OCI-LY1 (cell line): Measurements from ENCODE around the gene SLC45A1.

Experiments used
- H2AFZ ChIP-seq: fragments of 200-600 bp; sonication (generic), shearing (Covaris generic); 2 replicates; pipeline ENCODE4 v1.6.0; 2014; ENCODE audit warnings: antibody characterized with exemption, mild to moderate bottlenecking, low read length
- H3F3A ChIP-seq: fragments of 200-600 bp; sonication (generic), shearing (Covaris generic); 2 replicates; pipeline ENCODE4 v1.6.0; 2014; ENCODE audit warnings: mild to moderate bottlenecking, antibody characterized with exemption, low read length, moderate library complexity; ENCODE audit not compliant: insufficient read depth
- H3K27ac ChIP-seq: fragments of 200-600 bp; sonication (generic); 2 replicates; pipeline ENCODE4 v1.5.1; 2014; ENCODE audit warnings: low read length, mixed run types, mild to moderate bottlenecking, low read depth; ENCODE audit not compliant: poor library complexity, severe bottlenecking
- H3K27me3 ChIP-seq: fragments of 200-600 bp; sonication (generic); 2 replicates; pipeline ENCODE4 v1.6.0; 2014; ENCODE audit warnings: antibody characterized with exemption, mild to moderate bottlenecking, low read length, moderate library complexity; ENCODE audit not compliant: insufficient read depth
- H3K36me3 ChIP-seq: fragments of 200-600 bp; sonication (generic); 2 replicates; pipeline ENCODE4 v1.6.1; 2014; ENCODE audit warnings: mild to moderate bottlenecking, antibody characterized with exemption, low read length, moderate library complexity, mixed read lengths; ENCODE audit not compliant: insufficient read depth
- H3K4me1 ChIP-seq: fragments of 200-600 bp; sonication (generic); 2 replicates; pipeline ENCODE4 v1.5.1; 2014; ENCODE audit warnings: mild to moderate bottlenecking, low read length, moderate library complexity; ENCODE audit not compliant: insufficient read depth, severe bottlenecking
- H3K4me2 ChIP-seq: fragments of 200-600 bp; sonication (generic), shearing (Covaris generic); 2 replicates; pipeline ENCODE4 v1.6.1; 2014; ENCODE audit warnings: low read length
- H3K4me3 ChIP-seq: fragments of 200-600 bp; sonication (generic); 2 replicates; pipeline ENCODE4 v1.5.1; 2014; ENCODE audit warnings: low read length, low read depth, mild to moderate bottlenecking, mixed read lengths; ENCODE audit not compliant: poor library complexity, severe bottlenecking
- H3K79me2 ChIP-seq: fragments of 200-600 bp; shearing (Covaris generic); 2 replicates; pipeline ENCODE4 v1.6.1; 2016; ENCODE audit warnings: mixed run types, low read length, mixed read lengths; ENCODE audit not compliant: insufficient read depth
- H3K9ac ChIP-seq: fragments of 200-600 bp; sonication (generic), shearing (Covaris generic); 2 replicates; pipeline ENCODE4 v1.6.1; 2014; ENCODE audit warnings: mild to moderate bottlenecking, low read length, mixed read lengths
- H3K9me2 ChIP-seq: fragments of 200-600 bp; sonication (generic), shearing (Covaris generic); 2 replicates; pipeline ENCODE4 v1.6.1; 2014; ENCODE audit warnings: low read depth, mild to moderate bottlenecking, low read length, mixed read lengths
- H3K9me3 ChIP-seq: fragments of 200-600 bp; shearing (Covaris generic); 2 replicates; pipeline ENCODE4 v1.6.1; 2014; ENCODE audit warnings: low read length, mixed read lengths
- H4K20me1 ChIP-seq: fragments of 200-600 bp; sonication (generic), shearing (Covaris generic); 2 replicates; pipeline ENCODE4 v1.6.0; 2016; ENCODE audit warnings: mild to moderate bottlenecking, low read length; ENCODE audit not compliant: insufficient read depth
- EZH2 ChIP-seq: fragments of 200-600 bp; sonication (generic), shearing (Covaris generic); IDR thresholded peaks from 2 replicates; pipeline ENCODE4 v1.8.0; 2017; ENCODE audit warnings: borderline replicate concordance, mixed run types, mild to moderate bottlenecking, antibody characterized with exemption, low read length, moderate library complexity, mixed read lengths
- TF ChIP-seq, protein P1 (sequence below): fragments of 200-600 bp; sonication (generic), shearing (Covaris generic); IDR thresholded peaks from 2 replicates; pipeline ENCODE4 v1.5.1; 2017; ENCODE audit warnings: mild to moderate bottlenecking, antibody characterized with exemption, low read length, moderate library complexity, mixed read lengths

SLC45A1 gene

DNA sequence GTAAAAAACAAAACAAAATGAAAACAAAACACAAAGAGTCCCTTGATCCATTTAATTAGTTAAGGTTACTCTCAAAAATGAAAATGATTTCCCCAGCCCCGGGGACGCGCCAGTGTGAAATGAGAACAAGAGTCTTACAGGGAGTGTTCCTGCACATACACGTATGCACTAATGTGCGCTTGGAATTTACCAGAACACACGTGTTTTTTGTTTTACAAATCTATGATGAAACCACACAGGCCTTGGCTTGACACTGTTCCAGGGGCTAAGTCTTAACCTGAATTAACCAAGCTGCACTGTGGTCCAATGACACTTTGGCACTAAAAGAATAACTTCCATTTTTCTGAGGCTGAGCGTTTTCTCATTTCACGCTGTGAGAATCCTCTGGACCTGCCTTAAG lies 63.7 kb downstream of the SLC45A1 start:
- no peaks in the 10 kb centered on the region for H3F3A ChIP-seq
- no peaks in the 10 kb centered on the region for H3K27me3 ChIP-seq
- no peak overlapping the region for H2AFZ ChIP-seq
- peaks cover 94% of the 10 kb centered on the region for H3K79me2 ChIP-seq
- H4K20me1 ChIP-seq = 0 out of 2 replicates have a peak, but pooled peaks cover 3% of the 10 kb centered on the region
- no peaks in the 10 kb centered on the region for H3K9me3 ChIP-seq
- peaks cover 90% of the 10 kb centered on the region for H3K36me3 ChIP-seq
- H3K9me2 ChIP-seq = no peaks in the 10 kb centered on the region
- no peak overlapping the region for H3K4me3 ChIP-seq
- TF ChIP-seq, protein P1, sequence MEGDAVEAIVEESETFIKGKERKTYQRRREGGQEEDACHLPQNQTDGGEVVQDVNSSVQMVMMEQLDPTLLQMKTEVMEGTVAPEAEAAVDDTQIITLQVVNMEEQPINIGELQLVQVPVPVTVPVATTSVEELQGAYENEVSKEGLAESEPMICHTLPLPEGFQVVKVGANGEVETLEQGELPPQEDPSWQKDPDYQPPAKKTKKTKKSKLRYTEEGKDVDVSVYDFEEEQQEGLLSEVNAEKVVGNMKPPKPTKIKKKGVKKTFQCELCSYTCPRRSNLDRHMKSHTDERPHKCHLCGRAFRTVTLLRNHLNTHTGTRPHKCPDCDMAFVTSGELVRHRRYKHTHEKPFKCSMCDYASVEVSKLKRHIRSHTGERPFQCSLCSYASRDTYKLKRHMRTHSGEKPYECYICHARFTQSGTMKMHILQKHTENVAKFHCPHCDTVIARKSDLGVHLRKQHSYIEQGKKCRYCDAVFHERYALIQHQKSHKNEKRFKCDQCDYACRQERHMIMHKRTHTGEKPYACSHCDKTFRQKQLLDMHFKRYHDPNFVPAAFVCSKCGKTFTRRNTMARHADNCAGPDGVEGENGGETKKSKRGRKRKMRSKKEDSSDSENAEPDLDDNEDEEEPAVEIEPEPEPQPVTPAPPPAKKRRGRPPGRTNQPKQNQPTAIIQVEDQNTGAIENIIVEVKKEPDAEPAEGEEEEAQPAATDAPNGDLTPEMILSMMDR = no peak
- TF ChIP-seq EZH2 = no peak
- H3K27ac ChIP-seq = no peak overlapping the region
- no peak overlapping the region for H3K4me2 ChIP-seq
- H3K9ac ChIP-seq = no peak overlapping the region
- no peaks in the 10 kb centered on the region for H3K4me1 ChIP-seq

DNA sequence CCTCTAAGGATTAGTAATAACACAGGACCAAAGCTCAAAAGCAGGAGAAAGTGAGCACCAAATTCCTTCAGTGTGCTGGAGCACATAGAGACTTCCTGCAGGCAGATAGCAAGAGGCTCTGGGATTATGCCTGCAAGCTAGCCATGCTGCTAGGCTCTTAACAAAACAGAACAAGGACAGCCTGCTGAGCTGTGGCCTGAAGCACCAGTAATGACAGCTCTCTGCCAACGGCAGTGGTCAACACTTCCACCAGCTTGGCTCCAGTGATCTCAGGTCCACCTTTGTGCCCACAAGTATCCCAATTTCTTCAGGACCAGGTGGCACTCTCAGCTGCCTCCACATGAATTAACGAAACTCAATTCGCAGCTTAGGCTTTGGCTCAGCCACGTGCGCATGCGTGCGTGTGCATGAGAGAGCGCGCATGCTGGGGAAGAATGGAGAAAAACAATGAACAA lies 64.2 kb downstream of the SLC45A1 start:
- Histone ChIP-seq H3K79me2 (peaks cover 95% of the 10 kb centered on the region), H3K27ac (no peak overlapping the region)

DNA sequence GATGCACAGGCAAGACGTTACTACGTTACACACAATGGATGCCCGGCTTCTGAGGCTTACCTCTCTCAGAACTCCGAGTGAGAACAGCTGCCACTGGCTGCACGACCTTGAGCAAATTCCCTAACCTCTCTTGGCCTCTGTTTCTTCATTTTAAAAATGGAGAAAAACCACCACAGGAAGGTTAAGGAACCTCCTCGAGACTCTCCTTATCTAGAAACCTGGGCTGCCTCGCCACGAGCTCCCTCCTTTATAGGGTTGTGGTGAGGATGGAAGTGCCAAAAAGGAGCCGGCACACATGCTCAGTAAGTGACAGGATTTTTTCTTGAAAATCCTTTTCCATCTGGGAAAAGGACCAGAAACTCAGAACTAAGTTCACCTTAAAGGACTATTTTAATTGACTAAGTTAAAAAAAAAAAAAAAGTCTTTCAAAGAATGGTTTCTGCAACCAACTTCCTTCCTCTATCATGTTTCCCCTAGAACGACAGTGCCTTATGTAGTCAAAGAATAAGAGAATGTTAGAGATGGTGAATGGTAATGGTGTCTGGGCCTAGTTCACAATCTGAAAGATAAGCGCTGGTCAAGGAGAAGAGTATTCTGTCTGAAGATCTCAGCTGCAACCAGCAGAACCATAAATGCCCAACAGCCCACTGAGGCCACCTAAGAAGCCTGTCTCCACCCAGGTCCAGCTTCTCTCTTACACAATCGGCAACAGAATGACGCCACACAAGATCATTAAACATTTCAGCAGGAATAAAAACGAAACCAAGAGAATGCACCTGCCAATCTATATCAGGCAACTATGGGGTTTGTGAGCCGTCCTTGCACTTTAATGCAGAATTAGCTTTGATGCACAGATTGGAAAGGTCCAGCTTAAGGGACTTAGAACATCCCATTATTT lies 64.9 kb downstream of the SLC45A1 start:
- Histone ChIP-seq H3K9me2 (no peaks in the 10 kb centered on the region), H3K27ac (no peak overlapping the region), H3F3A (no peaks in the 10 kb centered on the region), H3K9ac (no peak overlapping the region), H3K9me3 (no peaks in the 10 kb centered on the region), H3K27me3 (no peaks in the 10 kb centered on the region), H3K4me2 (no peak overlapping the region), H3K4me1 (peaks cover 4% of the 10 kb centered on the region), H3K79me2 (peaks cover 95% of the 10 kb centered on the region), H4K20me1 (peaks cover 5% of the 10 kb centered on the region; the same call in 1 of the 2 replicates), H3K36me3 (peaks cover 92% of the 10 kb centered on the region), H3K4me3 (no peak overlapping the region), H2AFZ (no peak overlapping the region)
- no peak for TF ChIP-seq EZH2
- TF ChIP-seq, protein P1 = no peak

More for the DNA sequence above, 64.2 kb downstream of the SLC45A1 start:
- TF ChIP-seq EZH2 = no peak
- TF ChIP-seq, protein P1 = no peak
- H3K9ac ChIP-seq = no peak overlapping the region
- no peaks in the 10 kb centered on the region for H3K9me3 ChIP-seq
- no peaks in the 10 kb centered on the region for H3F3A ChIP-seq
- H3K36me3 ChIP-seq = peaks cover 92% of the 10 kb centered on the region
- H2AFZ ChIP-seq = no peak overlapping the region
- 0 out of 2 replicates have a peak, but pooled peaks cover 3% of the 10 kb centered on the region for H4K20me1 ChIP-seq
- no peak overlapping the region for H3K4me3 ChIP-seq
- no peak overlapping the region for H3K4me2 ChIP-seq
- no peaks in the 10 kb centered on the region for H3K4me1 ChIP-seq
- H3K9me2 ChIP-seq = no peaks in the 10 kb centered on the region
- no peaks in the 10 kb centered on the region for H3K27me3 ChIP-seq
